B cell (primary cell): ENCODE measurements around the gene TFF3.

ENCODE experiments used
- CTCF ChIP-seq: fragments of 200-600 bp; IDR thresholded peaks from one replicate; pipeline ENCODE4 v1.8.0; 2022; ENCODE audit warnings: antibody characterized with exemption, mild to moderate bottlenecking
- EZH2 ChIP-seq: IDR thresholded peaks from 2 replicates; pipeline ENCODE4 v1.6.1; 2012; ENCODE audit warnings: borderline replicate concordance, low read depth, mild to moderate bottlenecking, moderate library complexity, low read length; ENCODE audit not compliant: insufficient read depth, poor library complexity, severe bottlenecking

GRCh38 chr21:42279341-42279871 is 35.8 kb downstream of the TFF3 start:
- no peak for TF ChIP-seq CTCF
- no peak for TF ChIP-seq EZH2
